ENCODE results near the gene GNB4. TPM values are rescaled to one million over a fixed set of nuclear protein-coding genes. Genes with fewer than 3 reads are reported as not detected.

GNB4 gene
- total and polyA plus RNA-seq, 2 of the 8 experiments (the other 6 are each of a cell fraction or from before 2014, with no cell fraction given), result 13.4 to 29.2 TPM

DNA sequence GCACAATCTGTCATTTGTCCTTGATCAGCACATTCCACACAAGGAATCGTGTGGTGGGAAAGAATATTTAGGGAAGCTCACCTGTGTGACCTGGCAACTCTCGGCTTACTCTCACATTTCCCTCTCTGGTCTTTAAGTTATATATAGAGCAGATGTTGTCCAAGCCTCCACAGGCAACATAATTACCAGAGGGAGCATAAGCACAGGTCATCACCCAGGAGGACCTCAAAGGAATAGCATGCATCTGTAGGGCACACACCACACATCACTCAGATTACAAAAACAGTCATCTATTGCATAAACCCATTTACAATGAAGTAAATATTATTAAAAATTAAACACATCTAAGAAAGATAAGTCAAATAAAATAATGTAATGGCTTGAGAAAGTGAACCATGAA, 36.5 kb downstream of the GNB4 start:
- ChIA-PET CTCF (ENCODE audit: partially characterized antibody) (no interaction called here), POLR2A (ENCODE audit: partially characterized antibody) (no interaction called here)
- Histone ChIP-seq H3K36me3 (ENCODE audit: control insufficient read depth in 2 of 4, insufficient read depth in 4 of 4, low read length in 3 of 4) (0 out of 8 replicates have a peak, but pooled peaks cover 0 to 4% (median under 1%) of the 10 kb centered on the region in 4 experiments), H3K27ac (ENCODE audit: low read depth, low read length) (no peak overlapping the region), H3K4ac (replicated peaks; ENCODE audit: insufficient read length, low read depth, low read length) (no peak overlapping the region), H3K4me1 (replicated peaks in 1 of 4; ENCODE audit: control insufficient read depth in 3 of 4, insufficient read depth in 4 of 4, low read length in 3 of 4) (0 out of 7 replicates have a peak, but pooled peaks cover 0 to 3% (median 0%) of the 10 kb centered on the region in 4 experiments), H3K79me2 (ENCODE audit: control insufficient read depth in 1 of 2, insufficient read depth in 2 of 2, low read length in 2 of 2) (no peaks in the 10 kb centered on the region), H3K27me3 (replicated peaks in 1 of 4; ENCODE audit: control insufficient read depth in 3 of 4, extremely low read depth in 1 of 4, insufficient read depth in 3 of 4, low read length in 3 of 4) (no peaks in the 10 kb centered on the region), H4K8ac (ENCODE audit: extremely low read depth, insufficient read depth, low read length) (no peak overlapping the region), H3K9me3 (ENCODE audit: insufficient read depth in 2 of 2, low read depth in 1 of 2, low read length in 1 of 2) (no peaks in the 10 kb centered on the region), H3K14ac (ENCODE audit: insufficient read length) (no peak overlapping the region), H3K23me2 (ENCODE audit: low read depth, low read length) (no peaks in the 10 kb centered on the region), H4K5ac (ENCODE audit: insufficient read length, low read depth, low read length) (no peak overlapping the region), H3K4me2 (ENCODE audit: insufficient read depth in 1 of 2, low read depth in 2 of 2, low read length in 2 of 2) (no peak overlapping the region), H3K9ac (replicated peaks in 1 of 4; ENCODE audit: extremely low read depth in 1 of 4, low read depth in 3 of 4, low read length in 3 of 4) (no peak overlapping the region), H4K20me1 (replicated peaks in 1 of 2; ENCODE audit: control insufficient read depth in 1 of 2, insufficient read depth in 2 of 2, low read length in 2 of 2) (no peaks in the 10 kb centered on the region), H2BK120ac (replicated peaks; ENCODE audit: low read depth, low read length) (no peak overlapping the region), H2AFZ (ENCODE audit: low read length) (no peak overlapping the region), H3K56ac (replicated peaks; ENCODE audit: insufficient read length, low read depth, low read length) (no peak overlapping the region), H2BK12ac (ENCODE audit: low read depth, low read length) (no peak overlapping the region), H2BK20ac (ENCODE audit: low read length) (no peak overlapping the region), H3K79me1 (ENCODE audit: low read depth, low read length) (no peaks in the 10 kb centered on the region), H3K18ac (ENCODE audit: extremely low read depth, low read length) (no peak overlapping the region), H4K91ac (replicated peaks; ENCODE audit: insufficient read length, low read length) (no peak overlapping the region), H2BK15ac (ENCODE audit: low read length) (no peak overlapping the region), H2BK5ac (ENCODE audit: low read depth, low read length) (no peak overlapping the region), H3K23ac (ENCODE audit: insufficient read length) (no peak overlapping the region), H2AK5ac (ENCODE audit: low read depth, low read length) (no peak overlapping the region), H3K4me3 (ENCODE audit: extremely low read depth in 1 of 4, insufficient read depth in 2 of 4, low read depth in 3 of 4, low read length in 4 of 4) (no peak overlapping the region)
- TF ChIP-seq GABPA (IDR thresholded peaks at IDR 0.05; ENCODE audit: borderline replicate concordance, insufficient read depth, low read length) (no peak), YY1 (IDR thresholded peaks at IDR 0.05; ENCODE audit: low read depth, low read length) (no peak), TCF12 (IDR thresholded peaks at IDR 0.05; ENCODE audit: low read depth, low read length) (no peak), TBP (IDR thresholded peaks at IDR 0.05; ENCODE audit: low read depth, low read length) (no peak), SIRT6 (IDR thresholded peaks at IDR 0.05; ENCODE audit: low read length) (no peak)
- 92% methylated on average over 2 of the region's 2 CpGs; no CpG with 5 or more reads in 1 of the 2 experiments for WGBS, 2 experiments (ENCODE audit: extremely low coverage in 1 of 2, insufficient coverage in 1 of 2, insufficient read length in 1 of 2, insufficient replicate concordance in 2 of 2, low coverage in 1 of 2, low lambda C conversion rate in 2 of 2, missing lambda C conversion rate in 1 of 2)
- DNase-seq (ENCODE audit: low read depth in 1 of 2, low spot score in 2 of 2) (no peak), FAIRE-seq (no peak)

All from H1 (cell line).